GM12878 (cell line): ENCODE measurements around the gene AXDND1. TPM values are rescaled to one million over a fixed set of nuclear protein-coding genes. Genes with fewer than 3 reads are reported as not detected.
A peak's percentile ranks its signal among the peaks of the same experiment; 100 is the strongest.

Source experiments
- ASH2L ChIP-seq: fragments of 300-600, 200-600 bp; sonication (generic); IDR thresholded peaks from 2 replicates; pipeline ENCODE4 v1.6.1; 2017; ENCODE audit warnings: low read depth, mild to moderate bottlenecking, borderline replicate concordance
- CBFB ChIP-seq: IDR thresholded peaks from 2 replicates; pipeline ENCODE4 v1.6.1; 2016; ENCODE audit warnings: antibody characterized with exemption, low read depth
- CHD1 ChIP-seq: IDR thresholded peaks from 2 replicates; pipeline ENCODE4 v1.6.1; 2012; ENCODE audit warnings: low read depth, low read length, improper control_type of control experiment
- CUX1 ChIP-seq: IDR thresholded peaks from 2 replicates; pipeline ENCODE4 v1.6.1; 2012; ENCODE audit warnings: improper control_type of control experiment, low read depth, low read length; ENCODE audit not compliant: insufficient replicate concordance
- FOXK2 ChIP-seq: fragments of 450-650 bp; IDR thresholded peaks from 2 replicates; pipeline ENCODE4 v1.6.1; 2017; ENCODE audit warnings: mild to moderate bottlenecking, moderate library complexity
- KAT2A ChIP-seq: conservative IDR thresholded peaks from 2 replicates; pipeline ENCODE4 v1.6.1; 2011; ENCODE audit warnings: low read depth, low read length; ENCODE audit not compliant: control insufficient read depth
- NFYA ChIP-seq: IDR thresholded peaks from 2 replicates; pipeline ENCODE4 v1.6.1; 2011; ENCODE audit warnings: low read depth, mild to moderate bottlenecking, low read length, improper control_type of control experiment, borderline replicate concordance
- POU2F2 ChIP-seq: IDR thresholded peaks from 3 replicates; pipeline ENCODE4 v1.6.1; 2011; ENCODE audit warnings: low read depth, mild to moderate bottlenecking, low read length, borderline replicate concordance
- RBBP5 ChIP-seq: fragments of 200-600 bp; sonication (generic); conservative IDR thresholded peaks from 2 replicates; pipeline ENCODE4 v1.6.1; 2016
- SREBF1 ChIP-seq: IDR thresholded peaks from 2 replicates; pipeline ENCODE4 v1.6.1; 2012; ENCODE audit warnings: mild to moderate bottlenecking, low read length
- ZBTB11 ChIP-seq: fragments of 450-650 bp; formaldehyde crosslinking; IDR thresholded peaks from 2 replicates; pipeline ENCODE4 v1.5.0; 2022; ENCODE audit warnings: mild to moderate bottlenecking, missing genetic modification characterization
- polyA plus RNA-seq, 11 experiments: library from polyadenylated mRNA; depleted of rRNA in 4 of 11; unstranded in 6 of 11; stranded (reverse) in 5 of 11; fragments of >200 nt; fragmentation: Nextera tagmentation in 4 of 11; fragmentation: Illumina TruSeq in 1 of 11; extraction: Ambion mirVana in 4 of 11; extraction: Trizol in 1 of 11; gene quantifications; 1 replicate in 1 of 11; 2 replicates in 10 of 11; pipeline versions ENCODE4 v1.2.1 to v1.2.3, GENCODE V29; 2011 to 2016; ENCODE audit warnings: inconsistent platforms in 2 of 11, missing spikeins in 2 of 11, low read depth in 1 of 11
- total RNA-seq, 4 experiments: library from RNA; depleted of rRNA in 3 of 4; stranded (reverse); fragments of >200 nt in 3 of 4; fragmentation: Illumina TruSeq in 1 of 4; extraction: Trizol in 1 of 4; gene quantifications; 2 replicates each; pipeline versions ENCODE4 v1.2.1 to v1.2.3, GENCODE V29; 2013 to 2021

The AXDND1 gene
- total and polyA plus RNA-seq, 10 of the 15 experiments (the other 5 are each of a cell fraction or from before 2014, with no cell fraction given): 0.12 to 0.84 (median 0.42) TPM

GRCh38 chr1:179365342-179366092 lies at the start of gene AXDND1 (continued):
- TF ChIP-seq ZBTB11 (CRISPR knock-in tag): no peak
- TF ChIP-seq NFYA: no peak
- no peak; the same call in 1 of the 2 replicates for TF ChIP-seq ASH2L
- TF ChIP-seq RBBP5: no peak
- no peak for TF ChIP-seq KAT2A
- no peak for TF ChIP-seq SREBF1
- TF ChIP-seq CUX1: no peak
- peak; percentile 85 for TF ChIP-seq CBFB
- TF ChIP-seq FOXK2: peak; percentile 75
- no peak for TF ChIP-seq CHD1
- TF ChIP-seq POU2F2: peak; percentile 54; the same call in 1 of the 3 replicates
- TF ChIP-seq, all 136 proteins: peak for 60
